ENCODE measurements around the gene SUPT5H.

SUPT5H gene

GRCh38 chr19:39497996-39498797, 52.8 kb downstream of the SUPT5H start:
- DNase-seq (ENCODE audit: low spot score): peak; percentile 49

DNA sequence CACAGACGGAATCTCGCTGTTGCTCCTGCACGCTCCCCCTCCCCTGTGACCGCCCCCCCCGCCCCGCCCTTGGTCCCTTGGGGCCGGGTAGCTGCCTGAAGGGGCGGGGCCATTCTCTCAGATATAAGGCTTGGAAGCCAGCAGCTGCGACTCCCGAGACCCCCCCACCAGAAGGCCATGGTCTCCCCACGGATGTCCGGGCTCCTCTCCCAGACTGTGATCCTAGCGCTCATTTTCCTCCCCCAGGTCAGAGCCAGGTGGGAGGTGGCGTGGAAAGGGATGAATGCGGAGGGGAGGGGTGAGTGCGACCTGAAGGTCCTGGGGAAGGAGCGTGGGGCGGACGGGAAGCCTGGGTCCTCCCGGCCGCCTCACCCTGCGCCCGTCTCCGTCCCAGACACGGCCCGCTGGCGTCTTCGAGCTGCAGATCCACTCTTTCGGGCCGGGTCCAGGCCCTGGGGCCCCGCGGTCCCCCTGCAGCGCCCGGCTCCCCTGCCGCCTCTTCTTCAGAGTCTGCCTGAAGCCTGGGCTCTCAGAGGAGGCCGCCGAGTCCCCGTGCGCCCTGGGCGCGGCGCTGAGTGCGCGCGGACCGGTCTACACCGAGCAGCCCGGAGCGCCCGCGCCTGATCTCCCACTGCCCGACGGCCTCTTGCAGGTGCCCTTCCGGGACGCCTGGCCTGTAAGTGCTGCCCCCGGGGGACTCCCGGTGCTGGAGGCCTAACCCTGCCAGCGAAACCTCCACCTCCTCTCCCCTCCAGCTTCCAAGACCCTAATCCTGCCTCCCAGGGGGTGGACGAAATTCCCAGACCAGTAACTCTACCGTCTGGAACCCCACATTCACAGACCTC, 53.6 kb downstream of the SUPT5H start, which contains the start of gene DLL3:
DLL3 (plus strand) TSS at position 150 of the 845 bp plus-strand sequence; CDS start at position 178, 28 bp downstream.
- no peak for DNase-seq (ENCODE audit: low spot score)

GRCh38 chr19:39499932-39500331, 54.5 kb downstream of the SUPT5H start:
- DNase-seq (ENCODE audit: low spot score): no peak

DNA sequence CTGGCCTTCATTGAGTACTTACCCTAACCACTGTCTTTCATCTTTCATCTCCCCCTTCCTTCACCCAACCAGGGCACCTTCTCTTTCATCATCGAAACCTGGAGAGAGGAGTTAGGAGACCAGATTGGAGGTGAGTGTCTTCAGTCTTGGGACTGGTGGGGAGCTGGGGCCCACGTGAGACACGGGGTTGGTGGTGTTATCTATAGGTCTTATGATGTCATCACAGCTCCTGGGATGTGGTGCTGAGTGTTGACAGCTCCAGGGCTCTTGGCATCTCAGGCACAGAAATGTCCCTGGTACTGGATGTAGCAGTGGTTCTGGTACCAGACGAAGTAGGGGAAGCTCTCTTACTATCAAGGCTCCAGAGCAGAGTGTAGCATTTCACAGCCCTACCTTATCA, 55.2 kb downstream of the SUPT5H start:
- no peak for DNase-seq (ENCODE audit: low spot score)

DNA sequence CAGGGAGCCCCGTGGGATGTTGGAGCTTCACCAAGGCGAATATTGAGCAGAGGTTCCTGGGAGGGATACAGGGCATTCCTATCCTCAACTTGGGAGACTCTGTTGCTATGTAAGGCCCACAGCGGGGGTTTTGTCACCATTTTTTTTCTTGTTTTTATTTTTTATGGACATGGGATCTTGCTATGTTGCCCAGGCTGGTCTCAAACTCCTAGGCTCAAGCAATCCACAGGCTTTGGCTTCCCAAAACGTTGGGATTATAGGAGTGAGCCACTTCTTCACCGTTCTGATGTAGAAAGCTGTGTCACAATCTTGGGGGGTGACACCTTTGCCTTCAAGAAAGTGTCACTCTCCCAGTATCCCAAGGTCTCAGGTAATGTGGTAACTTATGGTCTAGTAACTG, 56.0 kb downstream of the SUPT5H start:
- DNase-seq (ENCODE audit: low spot score): no peak

DNA sequence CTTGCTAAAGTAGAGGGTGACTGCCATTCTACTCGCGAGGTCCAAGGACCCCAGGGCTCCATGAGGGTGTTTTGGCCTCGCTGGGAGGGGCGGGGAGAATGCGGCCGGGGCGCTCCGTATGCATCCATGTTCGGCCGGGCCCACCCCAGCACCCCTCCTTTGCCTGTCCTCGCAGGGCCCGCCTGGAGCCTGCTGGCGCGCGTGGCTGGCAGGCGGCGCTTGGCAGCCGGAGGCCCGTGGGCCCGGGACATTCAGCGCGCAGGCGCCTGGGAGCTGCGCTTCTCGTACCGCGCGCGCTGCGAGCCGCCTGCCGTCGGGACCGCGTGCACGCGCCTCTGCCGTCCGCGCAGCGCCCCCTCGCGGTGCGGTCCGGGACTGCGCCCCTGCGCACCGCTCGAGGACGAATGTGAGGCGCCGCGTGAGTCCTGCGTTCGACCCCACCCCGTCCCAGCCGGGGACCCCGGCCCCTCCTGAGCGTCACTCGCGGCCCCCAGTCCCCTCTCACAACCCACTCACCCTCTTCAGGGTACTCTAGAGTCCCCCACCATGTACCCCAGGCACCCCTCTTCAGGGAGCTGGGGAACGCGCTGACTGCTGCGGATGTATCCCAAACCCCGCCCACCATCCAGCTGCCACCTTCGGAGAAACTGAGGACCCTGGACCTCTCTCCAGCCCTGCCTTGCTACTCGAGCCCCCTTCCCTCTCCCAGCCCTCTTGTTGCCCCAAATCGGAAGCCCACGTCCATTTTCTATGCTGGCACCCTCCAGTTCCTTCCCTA, 57.4 kb downstream of the SUPT5H start:
- no peak for DNase-seq (ENCODE audit: low spot score)

DNA sequence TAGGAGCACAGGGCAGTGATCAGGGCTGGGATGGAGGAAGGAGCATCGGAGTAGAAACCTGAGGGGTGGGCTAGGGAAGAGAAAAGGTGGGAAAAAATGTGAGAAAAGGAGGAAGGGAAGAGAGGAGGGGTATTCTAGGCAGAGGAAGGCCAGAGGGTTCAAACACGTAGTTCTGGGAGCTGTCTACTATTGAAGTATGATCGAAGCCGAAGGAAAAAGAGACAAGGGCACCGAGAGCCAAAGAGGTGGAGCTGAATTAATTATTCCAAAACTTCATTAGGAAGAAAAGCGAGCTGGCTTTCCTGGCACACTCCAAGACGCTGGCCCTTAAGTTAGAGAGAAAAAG, 61.2 kb downstream of the SUPT5H start:
- no peak for DNase-seq (ENCODE audit: low spot score)

GRCh38 chr19:39506944-39507714, 61.7 kb downstream of the SUPT5H start:
- DNase-seq (ENCODE audit: low spot score): peak; percentile 20

DNA sequence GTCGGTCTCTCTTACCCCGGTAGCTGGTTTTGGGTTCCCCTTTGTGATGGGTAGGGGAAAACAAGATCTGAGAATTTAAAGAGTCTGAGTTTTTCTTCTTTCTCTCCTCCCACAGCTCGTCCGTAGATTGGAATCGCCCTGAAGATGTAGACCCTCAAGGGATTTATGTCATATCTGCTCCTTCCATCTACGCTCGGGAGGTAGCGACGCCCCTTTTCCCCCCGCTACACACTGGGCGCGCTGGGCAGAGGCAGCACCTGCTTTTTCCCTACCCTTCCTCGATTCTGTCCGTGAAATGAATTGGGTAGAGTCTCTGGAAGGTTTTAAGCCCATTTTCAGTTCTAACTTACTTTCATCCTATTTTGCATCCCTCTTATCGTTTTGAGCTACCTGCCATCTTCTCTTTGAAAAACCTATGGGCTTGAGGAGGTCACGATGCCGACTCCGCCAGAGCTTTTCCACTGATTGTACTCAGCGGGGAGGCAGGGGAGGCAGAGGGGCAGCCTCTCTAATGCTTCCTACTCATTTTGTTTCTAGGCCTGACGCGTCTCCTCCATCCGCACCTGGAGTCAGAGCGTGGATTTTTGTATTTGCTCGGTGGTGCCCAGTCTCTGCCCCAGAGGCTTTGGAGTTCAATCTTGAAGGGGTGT, 62.5 kb downstream of the SUPT5H start:
- no peak for DNase-seq (ENCODE audit: low spot score)

GRCh38 chr19:39508629-39509028, 63.2 kb downstream of the SUPT5H start:
- DNase-seq (ENCODE audit: low spot score): no peak

- no peak for DNase-seq (ENCODE audit: low spot score)
Observed at GRCh38 chr19:39509233-39509632, 63.9 kb downstream of the SUPT5H start.

- no peak for DNase-seq (ENCODE audit: low spot score)
Observed at GRCh38 chr19:39512988-39513387, 67.6 kb downstream of the SUPT5H start.

GRCh38 chr19:39514840-39515550, 69.6 kb downstream of the SUPT5H start, which contains the start of gene SELENOV:
TSS of gene SELENOV (plus strand) at chr19:39515139. CDS start at chr19:39515213, 74 bp downstream.
- DNase-seq (ENCODE audit: low spot score): no peak

DNA sequence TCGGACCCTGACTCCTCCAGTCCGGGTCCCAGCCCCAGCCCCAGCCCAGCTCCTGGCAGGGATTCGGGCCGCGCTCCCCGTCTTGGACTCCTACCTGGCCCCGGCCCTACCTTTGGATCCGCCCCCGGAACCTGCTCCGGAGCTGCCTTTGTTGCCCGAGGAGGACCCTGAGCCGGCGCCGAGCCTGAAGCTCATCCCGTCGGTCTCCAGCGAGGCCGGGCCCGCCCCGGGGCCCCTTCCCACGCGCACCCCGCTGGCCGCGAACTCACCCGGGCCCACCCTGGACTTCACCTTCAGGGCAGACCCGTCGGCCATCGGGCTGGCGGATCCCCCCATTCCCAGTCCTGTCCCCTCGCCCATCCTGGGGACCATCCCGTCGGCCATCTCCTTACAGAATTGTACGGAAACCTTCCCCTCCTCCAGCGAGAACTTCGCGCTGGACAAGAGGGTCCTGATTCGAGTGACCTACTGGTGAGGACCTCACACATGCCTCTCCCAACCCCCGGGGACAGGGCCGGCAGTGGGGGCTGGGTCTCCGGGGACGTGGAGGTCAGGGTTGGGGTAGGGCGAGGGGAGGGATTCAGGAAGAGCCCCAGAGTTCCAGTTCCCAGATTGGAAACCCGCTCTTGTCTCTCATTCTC, 70.3 kb downstream of the SUPT5H start:
- no peak for DNase-seq (ENCODE audit: low spot score)

DNA sequence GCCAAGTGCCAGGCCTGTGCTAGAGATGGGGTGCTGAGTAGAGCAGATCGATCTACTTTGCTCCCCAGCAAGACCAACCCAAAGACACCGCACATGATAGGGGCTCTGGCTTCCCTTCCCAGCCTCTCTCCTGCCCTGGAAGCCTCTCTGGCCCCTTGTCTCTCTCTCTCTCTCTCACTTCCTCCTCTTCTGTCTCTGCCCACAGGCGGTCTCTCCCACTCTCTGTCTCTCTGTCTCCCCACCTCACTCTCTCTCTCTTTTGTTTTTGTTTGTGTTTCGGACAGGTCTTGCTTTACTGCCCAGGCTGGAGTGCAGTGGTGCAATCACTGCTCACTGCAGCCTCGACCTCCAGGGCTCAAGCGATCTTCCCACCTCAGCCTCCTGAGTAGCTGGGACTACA, 70.9 kb downstream of the SUPT5H start:
- DNase-seq (ENCODE audit: low spot score): no peak

- DNase-seq (ENCODE audit: low spot score): no peak
Observed at GRCh38 chr19:39517432-39517831, 72.0 kb downstream of the SUPT5H start.

- no peak for DNase-seq (ENCODE audit: low spot score)
Observed at GRCh38 chr19:39518458-39518857, 73.1 kb downstream of the SUPT5H start.

GRCh38 chr19:39518975-39519374, 73.6 kb downstream of the SUPT5H start:
- no peak for DNase-seq (ENCODE audit: low spot score)

DNA sequence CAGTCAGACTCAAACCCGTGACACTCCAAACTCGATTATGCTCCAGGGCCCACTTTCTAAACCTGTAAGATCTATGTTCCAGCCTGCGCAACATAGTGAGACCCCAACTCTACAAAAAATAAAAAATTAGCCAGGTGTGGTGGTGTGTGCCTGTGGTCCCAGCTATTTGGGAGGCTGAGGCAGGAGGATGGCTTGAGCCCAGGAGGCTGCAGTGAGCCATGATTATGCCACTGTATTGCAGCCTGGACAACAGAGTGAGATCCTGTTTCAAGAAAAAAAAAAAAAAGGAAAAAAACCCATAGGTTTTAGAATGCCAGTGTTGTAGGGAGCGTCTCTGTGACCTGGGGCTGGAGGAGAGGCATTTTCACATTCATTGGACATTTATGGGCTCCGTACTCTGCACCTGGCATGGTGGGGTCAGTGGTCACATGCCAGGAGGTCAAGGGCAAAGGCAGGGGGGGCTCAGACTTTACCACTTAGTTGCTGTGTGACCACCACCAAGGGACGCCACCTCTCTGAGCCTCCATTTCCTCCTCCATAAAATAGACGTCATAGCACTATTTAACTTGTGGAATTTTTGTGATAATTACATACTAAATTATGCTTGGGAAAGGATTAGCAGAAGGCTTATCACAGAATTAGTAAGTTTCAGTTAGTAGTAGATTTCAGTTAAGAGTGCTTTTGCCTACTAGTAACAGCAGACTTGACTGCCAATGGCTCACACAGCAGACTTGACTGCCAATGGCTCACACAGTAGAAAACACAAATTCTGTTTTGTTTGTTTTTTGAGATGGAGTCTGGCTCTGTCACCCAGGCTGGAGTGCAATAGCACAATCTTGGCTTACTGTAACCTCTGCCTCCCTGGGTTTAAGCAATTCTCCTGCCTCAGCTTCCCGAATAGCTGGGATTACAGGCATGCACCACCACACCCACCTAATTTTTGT, 75.4 kb downstream of the SUPT5H start:
- no peak for DNase-seq (ENCODE audit: low spot score)

Data from Ammon's horn (tissue), 1 donor.